ENCODE measurements around the gene PTPRG.

- TF ChIP-seq CTCF (IDR thresholded peaks at IDR 0.05) (no peak), POLR2A (IDR thresholded peaks at IDR 0.05) (no peak)
Measured at GRCh38 chr3:61796911-61797310, 235.5 kb downstream of the PTPRG start.

Measured in right lobe of liver (tissue), 4 donors.